K562 (cell line): ENCODE measurements around the gene CHD5. TPM values are rescaled to one million over a fixed set of nuclear protein-coding genes. Genes with fewer than 3 reads are reported as not detected.
A peak's percentile ranks its signal among the peaks of the same experiment; 100 is the strongest.

Experiments
- C11orf30 ChIP-seq: fragments of 450-650 bp; IDR thresholded peaks from 2 replicates; pipeline ENCODE4 v1.6.1; 2016; ENCODE audit warnings: low read depth, mild to moderate bottlenecking
- E2F1 ChIP-seq: sonication (generic); formaldehyde crosslinking; IDR thresholded peaks from 2 replicates; pipeline ENCODE4 v1.8.1; 2023; ENCODE audit warnings: mild to moderate bottlenecking, missing genetic modification reagents, moderate library complexity
- MGA ChIP-seq: fragments of 450-650 bp; IDR thresholded peaks from 2 replicates; pipeline ENCODE4 v1.6.1; 2016; ENCODE audit warnings: mild to moderate bottlenecking, moderate library complexity
- NR0B1 ChIP-seq: fragments of 450-650 bp; IDR thresholded peaks from one replicate; pipeline ENCODE4 v1.6.1; 2018; ENCODE audit warnings: mild to moderate bottlenecking, moderate library complexity; ENCODE audit not compliant: partially characterized antibody
- NRF1 ChIP-seq, 2 experiments: fragments of 450-650 bp; IDR thresholded peaks in 1 of 2; conservative IDR thresholded peaks in 1 of 2; 2 replicates each; pipeline ENCODE4 v1.6.1; 2014; ENCODE audit warnings: mild to moderate bottlenecking in 2 of 2
- PHTF2 ChIP-seq: fragments of 250-450 bp; sonication (Bioruptor Pico); IDR thresholded peaks from 2 replicates; pipeline ENCODE4 v1.5.0; 2021; ENCODE audit warnings: mild to moderate bottlenecking
- ZNF140 ChIP-seq: fragments of 250-450 bp; sonication (Bioruptor Pico); IDR thresholded peaks from 2 replicates; pipeline ENCODE4 v1.8.0; 2021; ENCODE audit warnings: moderate library complexity, mild to moderate bottlenecking, inconsistent platforms
- ZNF592 ChIP-seq: fragments of 450-650 bp; IDR thresholded peaks from 2 replicates; pipeline ENCODE4 v1.6.1; 2017; ENCODE audit warnings: antibody characterized with exemption, mild to moderate bottlenecking
- ZNF785 ChIP-seq: fragments of 250-450 bp; sonication (Bioruptor Pico); IDR thresholded peaks from 2 replicates; pipeline ENCODE4 v1.4.0; 2020; ENCODE audit warnings: mild to moderate bottlenecking
- polyA plus RNA-seq, 8 experiments: library from polyadenylated mRNA; depleted of rRNA in 4 of 8; stranded (reverse) in 5 of 8; unstranded in 3 of 8; fragments of >200 nt; fragmentation: Nextera tagmentation in 2 of 8; fragmentation: Illumina TruSeq in 1 of 8; extraction: Ambion mirVana in 2 of 8; extraction: Trizol in 1 of 8; gene quantifications; 2 replicates each; pipeline versions ENCODE4 v1.2.1 to v1.2.3, GENCODE V29; 2011 to 2014; ENCODE audit warnings: inconsistent platforms in 1 of 8, missing spikeins in 1 of 8
- total RNA-seq, 7 experiments: library from RNA; depleted of rRNA in 6 of 7; stranded (reverse); fragments of >200 nt in 6 of 7; fragmentation: Illumina TruSeq in 2 of 7; extraction: Trizol in 2 of 7; gene quantifications; 2 replicates each; pipeline versions ENCODE4 v1.2.1 to v1.2.3, GENCODE V29; 2011 to 2021; ENCODE audit warnings: low replicate concordance in 1 of 7

The CHD5 gene
- total and polyA plus RNA-seq, 9 of the 15 experiments (the other 6 are each of a cell fraction or from before 2014, with no cell fraction given): 0.03 to 0.52 (median 0.11) TPM; not detected in 2

DNA sequence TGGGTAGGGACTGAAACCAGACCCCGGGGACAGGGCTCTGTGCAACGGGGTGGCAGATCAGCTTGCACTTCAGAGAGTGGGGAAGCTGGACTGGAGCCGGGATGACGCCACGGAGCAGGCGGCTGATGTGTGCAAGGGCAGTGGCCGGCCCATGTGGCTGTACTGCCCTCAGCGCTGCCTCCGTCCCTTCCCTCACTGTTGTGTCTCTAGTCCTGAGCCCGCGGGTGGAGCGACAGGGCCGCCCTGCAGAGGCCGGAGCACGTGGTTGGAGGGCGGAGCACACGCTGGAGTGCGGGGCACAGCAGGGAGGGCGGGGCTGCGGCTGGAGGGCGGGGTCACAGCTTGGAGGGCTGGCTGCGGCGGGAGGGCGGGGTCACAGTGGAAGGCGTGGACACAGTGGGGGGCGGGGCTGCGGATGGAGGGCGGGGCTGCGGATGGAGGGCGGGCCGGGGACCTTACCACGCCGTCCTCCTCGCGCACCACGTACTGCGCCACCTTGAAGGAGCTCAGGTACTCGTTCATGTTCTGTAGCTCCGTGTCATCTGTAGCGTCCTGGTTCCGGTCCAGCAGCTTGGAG is 52.4 kb downstream of the CHD5 start (continued):
- no peak for TF ChIP-seq PHTF2 (CRISPR knock-in tag)
- peak; percentile 80 to 84 for TF ChIP-seq NRF1 (conservative IDR thresholded peaks at IDR 0.05 in 1 of 2, IDR thresholded peaks at IDR 0.05 in 1 of 2)
- TF ChIP-seq MGA: peak; percentile 97
- TF ChIP-seq ZNF140 (CRISPR knock-in tag): no peak
- TF ChIP-seq ZNF592: no peak
- TF ChIP-seq E2F1: peak; percentile 83
- no peak for TF ChIP-seq C11orf30
- no peak for TF ChIP-seq NR0B1
- no peak for TF ChIP-seq ZNF785 (CRISPR knock-in tag)
